GM21528 (cell line): Measurements from ENCODE around the gene PPFIA2.

Source experiments
- ATAC-seq: cut with Tn5 transposase; IDR thresholded peaks from one replicate; pipeline ENCODE4 v1.9.1; 2021; ENCODE audit warnings: mild to moderate bottlenecking, moderate library complexity; ENCODE audit not compliant: unreplicated experiment, low FRiP score

The PPFIA2 gene

DNA sequence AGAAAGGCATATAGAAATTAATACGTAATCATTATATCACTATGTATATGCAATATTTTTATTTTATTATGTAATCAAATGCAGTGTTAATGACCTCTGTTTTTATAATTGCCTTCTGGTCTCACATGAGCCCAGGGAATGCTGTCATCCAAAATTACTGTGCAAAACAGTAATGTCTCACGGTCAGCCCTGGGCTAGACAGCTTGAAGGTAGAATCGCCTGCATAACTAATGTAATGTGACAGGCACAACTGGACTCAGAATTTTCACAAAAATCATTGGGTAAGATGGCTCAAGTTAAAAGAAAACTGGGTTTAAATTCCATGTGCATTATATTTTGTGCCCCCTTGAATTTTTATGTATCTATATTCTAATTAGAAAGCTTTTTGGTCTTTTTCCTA lies 293.3 kb downstream of the PPFIA2 start:
- no peak for ATAC-seq

- ATAC-seq = no peak
These were observed 294.0 kb downstream of the PPFIA2 start for GRCh38 chr12:81465191-81465590.

DNA sequence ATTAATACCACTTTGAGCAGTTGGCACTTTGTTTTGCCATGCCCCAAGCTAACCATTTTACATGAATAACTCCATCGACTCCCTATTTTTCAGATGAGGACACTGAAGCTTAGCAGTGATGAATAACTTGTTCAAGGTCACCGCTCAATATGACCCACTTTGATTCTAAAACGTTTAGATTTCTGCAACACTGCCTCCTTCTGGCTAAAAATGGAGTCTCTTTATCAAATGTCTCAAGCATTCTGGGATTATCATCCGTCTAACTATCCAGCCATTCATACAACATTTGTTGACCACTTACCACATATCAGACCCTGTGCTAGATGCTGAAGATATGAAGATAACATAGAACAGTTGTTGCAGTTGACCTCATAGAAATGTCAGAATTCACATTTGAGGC lies 298.0 kb downstream of the PPFIA2 start:
- no peak for ATAC-seq

DNA sequence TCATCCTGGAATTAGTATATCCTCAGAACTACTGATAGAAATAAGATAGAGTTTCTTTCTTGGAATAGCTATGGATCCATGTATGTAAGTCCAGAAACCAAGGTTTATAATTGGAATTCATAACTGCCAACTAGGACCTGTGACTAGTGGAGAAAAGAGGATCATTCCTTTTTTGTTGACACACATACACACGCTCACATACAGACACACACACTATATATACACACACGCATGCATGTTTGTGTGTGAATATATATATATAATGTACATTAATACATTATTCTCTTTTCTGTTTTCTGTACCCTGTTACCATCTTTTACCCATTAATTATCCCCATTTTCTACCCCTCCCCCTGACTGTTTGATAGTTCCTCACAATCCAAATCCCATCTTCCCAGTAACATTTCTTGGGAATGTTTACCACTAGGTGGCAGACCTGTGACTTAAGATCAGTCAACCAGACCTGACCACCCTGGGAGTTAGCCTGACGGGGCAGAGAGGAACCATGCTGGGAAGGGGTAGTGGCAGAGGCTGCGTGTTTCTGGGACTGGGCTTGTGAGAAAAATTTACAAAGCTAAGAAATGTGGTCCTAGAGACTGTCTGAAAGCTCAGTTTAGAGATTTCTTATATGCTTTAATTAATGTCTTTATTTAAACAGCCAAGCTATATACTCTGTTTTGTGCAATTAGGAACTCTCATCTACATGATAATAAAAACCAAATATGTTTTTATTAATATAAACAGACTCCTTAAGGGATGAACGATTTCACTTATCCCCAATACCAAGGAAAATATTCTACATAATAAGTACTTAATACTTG lies 308.0 kb downstream of the PPFIA2 start:
- no peak for ATAC-seq

GRCh38 chr12:81441629-81442028 lies 317.5 kb downstream of the PPFIA2 start:
- ATAC-seq = no peak

DNA sequence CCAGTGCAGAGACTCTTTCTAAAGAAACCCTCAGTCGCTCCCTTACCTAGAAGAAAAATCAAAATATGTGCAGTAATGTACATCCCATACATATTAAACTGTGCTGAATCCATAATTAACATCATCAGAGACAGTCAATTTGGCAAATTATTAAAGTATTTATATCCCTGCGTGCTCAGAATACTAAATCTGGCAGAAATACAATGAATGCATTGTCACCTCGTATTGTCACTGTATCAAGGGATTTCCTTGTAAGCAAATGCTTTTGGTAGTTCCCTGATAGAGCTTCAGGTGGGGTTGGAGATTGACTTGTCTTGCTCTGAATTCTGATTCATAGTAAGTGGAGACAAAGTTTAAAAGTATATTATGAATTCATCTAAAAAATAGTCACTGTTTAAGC lies 319.1 kb downstream of the PPFIA2 start:
- no peak for ATAC-seq

DNA sequence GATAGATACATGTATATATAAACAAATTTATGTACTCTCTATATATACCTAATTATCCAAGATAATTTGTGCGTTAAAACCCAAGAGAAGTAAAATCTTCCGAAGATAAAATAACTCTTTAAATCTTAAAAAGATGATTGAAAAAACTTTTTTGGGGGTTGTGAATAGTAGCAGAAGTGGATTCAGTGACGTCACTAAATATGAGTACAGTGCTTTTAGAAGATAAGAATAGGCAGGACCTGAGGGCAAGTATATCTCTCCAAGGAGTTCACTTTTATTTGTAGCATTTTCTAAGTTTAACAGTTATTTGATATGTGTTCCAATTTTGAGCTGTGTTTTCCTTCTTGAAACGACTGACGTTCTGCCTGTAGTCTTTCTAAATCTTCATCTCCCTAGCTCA lies 319.8 kb downstream of the PPFIA2 start:
- ATAC-seq = no peak

GRCh38 chr12:81417056-81417455 lies 342.1 kb downstream of the PPFIA2 start:
- no peak for ATAC-seq

- no peak for ATAC-seq
These were observed 342.6 kb downstream of the PPFIA2 start for GRCh38 chr12:81416571-81416970.

GRCh38 chr12:81414441-81414840 lies 344.7 kb downstream of the PPFIA2 start:
- ATAC-seq = no peak

DNA sequence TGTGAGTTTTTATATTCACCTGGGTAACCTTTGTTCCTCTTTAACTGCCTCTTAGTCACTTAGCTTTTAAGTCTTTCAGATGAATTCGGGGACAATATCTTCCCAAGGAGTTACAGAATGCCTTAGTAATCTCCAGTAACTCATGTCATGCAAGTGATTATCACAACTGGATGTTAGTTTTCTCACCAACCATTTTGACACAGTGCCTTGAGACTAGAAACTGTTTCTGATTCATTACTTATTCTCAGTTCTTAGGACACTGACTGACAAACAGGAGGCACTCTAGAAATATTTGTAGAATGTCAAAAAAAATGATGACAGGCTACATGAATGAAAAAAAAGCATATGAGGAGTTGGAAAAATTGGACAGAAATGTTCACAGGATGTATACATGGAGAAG lies 346.2 kb downstream of the PPFIA2 start:
- no peak for ATAC-seq

- ATAC-seq = no peak
These were observed 355.8 kb downstream of the PPFIA2 start for GRCh38 chr12:81403348-81403747.

DNA sequence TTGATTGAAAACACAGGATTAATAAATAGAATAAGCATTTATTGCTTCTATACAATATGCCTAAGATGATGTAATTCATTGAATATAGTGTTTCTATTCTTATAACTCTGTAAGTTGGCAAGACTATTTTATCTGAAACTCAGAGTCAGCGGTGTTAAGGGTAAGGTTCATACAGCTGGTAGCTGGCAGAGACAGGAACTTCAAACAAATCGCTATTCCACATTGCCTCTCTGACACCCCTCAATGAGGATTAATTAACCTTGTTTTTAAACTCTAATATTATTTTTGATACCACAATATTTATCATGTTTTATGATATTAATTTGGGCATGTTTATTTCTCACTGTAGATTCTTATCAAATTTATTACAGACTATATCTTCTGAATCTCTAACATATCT lies 357.9 kb downstream of the PPFIA2 start:
- ATAC-seq = no peak

DNA sequence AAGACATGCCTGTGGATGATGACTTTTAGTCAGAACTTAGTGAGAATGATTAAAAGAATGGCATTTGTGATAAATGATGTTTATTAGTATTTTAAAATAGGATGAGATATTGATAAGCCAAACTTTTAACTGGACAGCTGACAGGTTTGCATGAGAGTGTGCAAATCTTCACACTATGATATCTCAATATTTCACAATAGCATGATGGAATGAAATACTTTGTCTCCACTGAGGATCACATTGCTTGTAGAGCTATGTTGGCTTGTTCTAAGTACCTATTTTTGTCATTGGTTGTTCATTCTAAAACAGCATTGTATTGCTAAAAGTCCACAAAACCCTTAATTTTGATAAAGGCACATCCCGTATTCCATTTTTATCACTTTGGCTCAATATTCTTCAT lies 359.1 kb downstream of the PPFIA2 start:
- no peak for ATAC-seq

DNA sequence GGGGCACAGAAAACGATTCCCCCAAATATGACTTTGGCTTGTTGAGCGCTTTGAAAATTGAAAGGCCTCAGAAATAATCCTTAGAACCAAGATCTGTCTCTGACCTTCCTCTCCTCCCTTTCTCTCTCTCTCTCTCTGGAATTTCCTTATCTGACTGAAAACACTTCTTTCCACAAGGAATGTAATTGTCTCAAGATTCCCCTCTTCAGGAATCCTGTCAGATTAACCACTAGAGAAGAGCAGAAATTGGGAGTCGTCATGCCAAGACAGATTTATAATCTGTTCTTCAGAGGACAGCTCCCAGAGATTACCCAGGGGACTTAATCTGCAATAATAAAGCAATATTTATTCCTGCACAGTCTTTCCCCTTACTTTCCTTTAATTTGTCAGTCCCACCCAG lies 363.7 kb downstream of the PPFIA2 start:
- no peak for ATAC-seq

GRCh38 chr12:81389550-81390099 lies 369.5 kb downstream of the PPFIA2 start:
- no peak for ATAC-seq

DNA sequence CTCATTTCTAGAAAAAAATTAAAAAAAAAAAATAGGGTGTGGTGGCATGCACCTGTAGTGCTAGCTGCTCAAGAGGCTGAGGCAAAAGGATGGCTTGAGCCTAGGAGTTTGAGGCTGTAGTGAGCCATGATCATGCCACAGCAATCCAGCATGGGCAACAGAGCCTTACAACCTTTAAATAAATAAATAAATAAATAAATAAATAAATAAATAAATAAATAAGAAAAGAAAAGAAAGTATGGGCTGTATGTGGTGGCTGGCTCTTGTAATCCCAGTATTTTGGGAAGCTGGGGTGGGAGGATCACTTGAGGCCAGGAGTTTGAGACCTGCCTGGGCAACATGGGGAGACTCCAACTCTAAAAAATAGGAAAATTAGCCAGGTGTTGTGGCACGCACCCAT lies 373.0 kb downstream of the PPFIA2 start:
- no peak for ATAC-seq

DNA sequence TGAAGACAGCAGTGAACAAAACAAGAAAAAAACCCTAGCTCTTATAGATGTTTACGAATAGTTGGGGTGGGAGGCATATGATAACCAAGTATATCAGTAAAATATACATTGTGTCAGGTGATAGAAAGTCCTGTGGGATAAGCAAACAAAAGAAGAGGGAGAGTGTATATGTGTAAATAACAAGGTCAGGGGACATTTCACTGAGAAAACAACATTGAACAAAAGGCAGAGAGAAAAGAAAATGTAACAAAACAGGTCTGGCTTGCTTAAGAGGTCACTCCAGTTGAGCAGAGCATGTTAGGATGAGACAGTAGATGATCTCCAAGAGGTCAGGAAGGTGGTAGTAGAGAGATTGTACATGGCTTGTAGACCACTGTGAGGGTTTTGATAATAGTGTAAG lies 377.2 kb downstream of the PPFIA2 start:
- ATAC-seq = no peak

DNA sequence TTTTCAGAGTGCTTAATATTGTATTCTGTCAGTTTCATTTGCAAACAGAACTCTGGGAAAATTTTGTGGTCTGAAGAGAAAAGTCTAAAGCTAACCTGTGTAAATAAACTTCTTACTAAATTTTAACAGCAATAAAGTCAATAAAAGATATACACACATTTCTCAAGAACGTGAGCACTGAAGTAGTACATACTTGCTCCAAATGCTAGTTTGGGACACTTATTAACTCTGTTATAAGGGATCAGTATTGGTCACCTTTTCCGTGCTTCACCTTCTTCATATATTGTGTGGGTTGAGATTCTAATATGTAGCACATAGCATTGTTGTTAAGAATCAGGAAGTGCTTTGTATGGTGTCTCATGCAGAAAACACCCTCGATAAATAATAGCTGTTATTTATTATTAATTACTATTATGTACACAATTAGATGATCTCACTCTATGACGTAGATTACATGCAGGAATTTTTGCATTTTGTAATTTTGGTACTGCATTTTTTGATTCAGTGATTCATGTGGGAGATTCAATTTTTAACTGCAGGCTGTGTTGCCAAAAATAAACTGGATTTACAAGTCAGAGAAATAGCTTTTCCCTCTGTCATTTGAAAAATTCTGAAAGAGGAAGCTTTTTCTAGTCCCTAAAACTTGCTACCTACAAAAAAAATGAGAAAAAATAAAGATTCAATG lies 380.4 kb downstream of the PPFIA2 start:
- ATAC-seq = no peak

DNA sequence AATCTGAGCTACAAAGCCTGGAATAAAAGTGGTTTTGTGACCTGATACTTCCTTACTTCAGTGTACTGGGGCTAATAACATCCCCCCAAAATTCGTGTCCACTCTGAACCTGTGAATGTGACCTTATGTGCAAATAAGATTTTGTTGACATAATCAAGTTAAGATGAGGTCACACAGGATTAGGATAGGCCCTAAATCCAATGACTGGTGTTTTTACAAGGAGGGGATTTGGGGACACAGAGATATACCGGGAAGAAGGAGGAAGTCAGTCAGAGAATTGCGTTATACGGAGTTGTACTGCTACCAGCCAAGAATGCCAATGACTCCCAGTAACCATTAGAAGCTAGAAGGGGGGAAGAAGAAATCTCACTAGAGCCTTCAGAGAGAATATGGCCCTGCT lies 381.4 kb downstream of the PPFIA2 start:
- ATAC-seq = no peak

DNA sequence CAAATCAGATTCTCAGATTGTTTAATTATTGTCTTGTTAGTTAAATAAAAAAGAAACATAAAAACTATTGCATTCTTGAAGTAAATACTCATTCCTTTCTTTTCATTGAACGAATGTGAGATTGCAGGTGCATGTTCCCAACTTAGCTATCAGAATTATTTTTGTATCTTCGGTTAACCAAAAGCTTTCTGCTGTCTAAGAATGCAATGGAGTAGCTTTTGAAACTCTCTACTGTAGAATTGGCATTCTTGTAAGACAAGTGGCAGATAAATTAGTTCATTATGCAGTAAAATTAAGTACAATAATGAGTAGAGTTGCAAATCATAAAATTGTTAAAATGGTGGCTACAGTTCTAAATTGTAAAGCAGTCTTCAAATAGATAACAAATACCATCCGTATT lies 383.2 kb downstream of the PPFIA2 start:
- no peak for ATAC-seq

GRCh38 chr12:81370456-81370855 lies 388.7 kb downstream of the PPFIA2 start:
- no peak for ATAC-seq
